GM19468 (cell line): Measurements from ENCODE around the gene KCNRG.
"Not testable (repeated sequence)": the region's sequence is repeated elsewhere in the genome, so short reads cannot be mapped to it uniquely, and the experiment has no call there.

Source experiments
- ATAC-seq: cut with Tn5 transposase; IDR thresholded peaks from one replicate; pipeline ENCODE4 v1.9.1; 2021; ENCODE audit warnings: mild to moderate bottlenecking, moderate library complexity, moderate number of reproducible peaks; ENCODE audit not compliant: unreplicated experiment; ENCODE audit errors: extremely low read depth

KCNRG gene

DNA sequence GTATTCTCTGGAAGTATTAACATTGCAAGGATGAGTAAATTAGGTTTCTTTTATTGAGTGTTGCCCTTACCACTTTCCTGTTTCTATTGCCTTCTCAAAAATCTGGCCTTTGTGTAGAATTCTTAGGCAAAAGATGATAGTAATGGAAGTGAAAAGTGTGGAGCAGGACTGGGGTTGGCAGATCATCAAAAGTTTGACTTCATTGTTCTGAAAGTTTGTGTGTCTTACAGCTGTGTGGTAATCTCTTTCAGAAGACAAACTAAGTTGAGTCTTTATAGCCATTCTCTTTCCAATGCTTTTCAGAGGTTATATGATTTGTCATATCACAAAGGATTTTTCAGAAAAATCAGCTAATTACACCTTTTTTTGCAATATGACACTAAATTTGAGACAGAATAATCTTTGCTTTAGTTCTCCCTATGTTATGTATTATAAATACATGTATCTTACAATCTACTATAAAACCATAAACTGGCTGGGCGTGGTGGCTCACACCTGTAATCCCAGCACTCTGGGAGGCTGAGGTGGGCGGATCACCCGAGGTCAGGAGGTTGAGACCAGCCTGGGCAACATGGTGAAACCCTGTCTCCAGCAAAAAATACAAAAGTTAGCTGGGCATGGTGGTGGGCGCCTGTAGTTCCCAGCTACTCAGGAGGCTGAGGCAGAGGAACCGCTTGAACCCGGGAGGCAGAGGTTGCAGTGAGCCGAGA lies 8.7 kb upstream of the KCNRG start:
- ATAC-seq, result no peak

DNA sequence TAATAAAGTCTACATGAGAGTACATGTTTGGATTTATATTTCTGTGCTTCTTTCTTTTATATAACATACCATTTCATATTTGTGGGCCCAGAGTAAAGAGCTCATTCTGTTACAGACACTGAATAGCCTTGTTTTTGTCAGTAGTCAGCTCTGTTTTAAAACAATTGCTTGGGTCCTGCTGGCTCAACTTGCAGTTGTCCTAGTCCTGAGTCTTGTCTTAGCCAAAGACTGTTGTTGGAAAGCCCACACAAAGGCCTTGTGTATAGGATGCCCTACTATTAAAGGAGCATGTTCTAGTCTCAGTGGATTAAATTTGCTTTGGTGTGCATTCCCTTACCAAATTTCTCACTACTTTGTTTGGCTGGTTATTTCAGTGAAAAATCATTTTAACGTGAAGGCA lies 3.8 kb upstream of the KCNRG start:
- ATAC-seq, result no peak

DNA sequence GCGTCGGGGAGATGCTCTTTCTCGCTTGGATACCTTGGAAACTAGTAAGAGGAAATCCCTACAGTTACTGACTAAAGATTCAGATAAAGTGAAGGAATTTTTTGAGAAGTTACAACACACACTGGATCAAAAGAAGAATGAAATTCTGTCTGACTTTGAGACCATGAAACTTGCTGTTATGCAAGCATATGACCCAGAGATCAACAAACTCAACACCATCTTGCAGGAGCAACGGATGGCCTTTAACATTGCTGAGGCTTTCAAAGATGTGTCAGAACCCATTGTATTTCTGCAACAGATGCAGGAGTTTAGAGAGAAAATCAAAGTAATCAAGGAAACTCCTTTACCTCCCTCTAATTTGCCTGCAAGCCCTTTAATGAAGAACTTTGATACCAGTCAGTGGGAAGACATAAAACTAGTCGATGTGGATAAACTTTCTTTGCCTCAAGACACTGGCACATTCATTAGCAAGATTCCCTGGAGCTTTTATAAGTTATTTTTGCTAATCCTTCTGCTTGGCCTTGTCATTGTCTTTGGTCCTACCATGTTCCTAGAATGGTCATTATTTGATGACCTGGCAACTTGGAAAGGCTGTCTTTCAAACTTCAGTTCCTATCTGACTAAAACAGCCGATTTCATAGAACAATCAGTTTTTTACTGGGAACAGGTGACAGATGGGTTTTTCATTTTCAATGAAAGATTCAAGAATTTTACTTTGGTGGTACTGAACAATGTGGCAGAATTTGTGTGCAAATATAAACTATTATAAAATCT lies 2.7 kb upstream of the KCNRG start:
- no peak for ATAC-seq

DNA sequence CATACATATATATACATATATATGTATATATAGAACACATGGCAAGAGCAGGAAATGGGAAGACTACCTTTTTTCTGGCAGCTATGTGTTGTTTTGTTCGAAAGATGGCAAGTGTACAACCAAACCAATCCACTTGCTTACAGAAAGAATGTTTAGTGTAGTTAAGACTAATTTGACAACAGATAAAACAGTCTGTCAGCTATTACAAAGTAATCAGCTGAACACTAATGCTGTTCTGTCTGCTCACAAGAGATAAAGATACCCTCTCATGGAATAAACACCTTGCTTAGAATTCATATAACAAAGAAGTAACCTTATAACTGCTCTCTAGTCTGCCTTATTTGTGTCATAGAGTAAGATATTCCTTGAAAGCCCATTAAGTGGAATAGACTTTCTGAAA lies 858 bp upstream of the KCNRG start:
- no peak for ATAC-seq

DNA sequence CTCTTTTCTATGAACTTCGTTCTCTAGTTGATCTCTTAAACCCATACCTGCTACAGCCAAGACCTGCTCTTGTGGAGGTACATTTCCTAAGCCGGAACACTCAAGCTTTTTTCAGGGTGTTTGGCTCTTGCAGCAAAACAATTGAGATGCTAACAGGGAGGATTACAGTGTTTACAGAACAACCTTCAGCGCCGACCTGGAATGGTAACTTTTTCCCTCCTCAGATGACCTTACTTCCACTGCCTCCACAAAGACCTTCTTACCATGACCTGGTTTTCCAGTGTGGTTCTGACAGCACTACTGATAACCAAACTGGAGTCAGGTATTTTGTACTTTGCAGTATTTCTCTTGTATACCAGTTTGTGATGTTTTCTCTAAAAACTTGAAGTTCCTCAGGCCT lies 506 bp downstream of the KCNRG start:
- ATAC-seq, result no peak

DNA sequence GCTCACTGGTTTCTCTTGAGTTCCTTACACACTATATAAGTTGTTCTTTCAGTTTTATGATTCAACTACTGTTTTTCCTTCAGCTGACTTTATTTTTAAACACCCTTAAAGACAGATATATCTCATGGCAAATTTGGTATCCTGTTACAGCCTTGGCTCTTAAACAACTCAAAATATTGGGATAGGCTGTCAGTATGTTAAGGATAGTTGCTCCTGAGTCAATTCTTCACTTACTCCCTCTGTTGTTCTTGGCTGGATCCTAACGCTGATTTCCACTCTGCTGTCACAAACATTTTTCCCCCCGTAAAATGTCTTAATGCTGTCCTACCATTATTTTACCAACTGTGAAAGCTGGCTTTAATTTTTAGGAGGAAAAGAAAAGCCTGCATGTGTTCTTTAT lies 1.2 kb downstream of the KCNRG start:
- ATAC-seq, result no peak

DNA sequence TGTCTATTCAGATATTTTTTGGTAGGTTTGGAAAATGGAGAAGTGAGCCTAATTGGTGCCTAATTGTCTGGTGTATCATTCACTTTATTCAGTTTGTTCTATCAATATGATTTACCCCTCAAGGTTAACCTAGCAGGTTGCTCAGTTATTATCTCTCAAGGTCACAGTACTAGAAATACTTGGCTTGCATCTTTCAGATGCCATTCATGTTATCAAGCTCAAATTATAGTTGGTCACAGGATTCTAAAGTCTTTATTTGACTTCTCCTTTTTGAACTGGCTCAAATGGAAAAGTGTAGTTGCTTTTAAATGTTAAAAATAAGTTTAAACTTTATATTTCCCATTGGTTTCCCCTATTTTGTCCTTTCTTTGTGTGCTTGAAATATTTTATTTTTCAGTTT lies 2.6 kb downstream of the KCNRG start:
- ATAC-seq, result no peak

DNA sequence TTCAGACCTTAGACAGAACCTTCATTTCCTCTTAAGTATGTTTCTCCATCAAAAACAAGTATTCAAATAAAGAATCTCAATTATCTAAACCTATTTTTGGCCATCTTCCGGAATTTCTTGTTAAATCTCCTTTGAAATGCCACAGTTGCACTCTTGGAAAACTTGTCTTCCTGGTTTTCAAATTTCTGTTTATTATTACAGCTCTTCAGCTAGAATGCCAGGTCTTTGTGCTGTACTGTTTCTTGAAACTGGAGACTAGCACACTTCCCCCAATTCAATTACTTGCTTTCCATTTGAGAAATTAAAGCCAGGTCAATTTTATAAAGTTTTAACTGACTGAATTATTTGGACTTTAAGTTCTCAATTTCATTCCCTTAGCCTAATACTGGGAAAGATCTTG lies 10.2 kb downstream of the KCNRG start:
- ATAC-seq, result no peak

DNA sequence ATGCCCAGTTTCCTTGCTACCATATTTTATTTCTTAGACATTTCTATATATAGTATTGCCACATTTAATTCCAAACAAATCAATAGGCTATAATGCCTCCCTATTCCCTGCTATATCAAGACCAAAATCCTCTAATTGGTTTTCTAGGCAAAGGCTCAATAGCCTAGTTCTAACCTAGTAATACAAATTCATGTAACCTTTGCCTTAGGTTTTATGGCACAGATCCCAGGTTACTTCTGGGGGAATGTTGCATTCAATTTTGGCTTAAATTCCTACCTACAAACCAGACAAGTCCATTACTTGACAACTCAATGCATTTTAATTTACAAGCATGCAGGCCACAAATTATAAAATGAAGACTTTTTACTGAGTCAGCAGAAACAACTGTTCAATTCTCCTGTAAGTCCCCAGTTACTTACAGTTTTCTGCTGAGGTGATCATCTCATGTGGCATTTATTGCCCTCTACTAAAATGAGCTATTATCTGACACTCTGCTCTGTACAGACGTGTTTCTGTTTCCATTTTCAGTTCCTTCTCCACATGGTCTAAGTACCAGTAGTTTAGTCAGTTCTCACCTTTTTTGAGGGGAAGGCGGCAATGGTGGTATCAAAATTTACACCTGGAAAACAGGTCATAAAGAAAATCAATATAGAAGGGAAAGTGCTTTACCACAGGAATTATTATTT lies 11.7 kb downstream of the KCNRG start:
- peak; percentile 94 for ATAC-seq

DNA sequence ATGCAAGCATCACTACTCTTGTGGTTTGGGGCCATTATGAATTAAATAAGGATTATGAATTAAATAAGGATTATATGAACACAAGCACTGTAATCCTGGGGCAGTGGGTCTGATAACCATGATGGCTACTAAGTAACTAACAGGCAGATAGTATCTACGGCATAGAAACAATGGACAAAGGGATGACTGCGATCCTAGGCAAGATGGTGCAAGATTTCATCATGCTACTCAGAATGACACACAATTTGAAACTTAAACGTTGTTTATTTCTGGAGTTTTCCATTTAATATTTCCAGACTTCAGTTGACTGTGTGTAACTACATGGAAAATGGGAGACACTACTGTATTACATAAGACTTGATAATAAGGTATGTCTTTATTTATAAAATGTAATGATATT lies 15.1 kb downstream of the KCNRG start:
- ATAC-seq, result no peak

DNA sequence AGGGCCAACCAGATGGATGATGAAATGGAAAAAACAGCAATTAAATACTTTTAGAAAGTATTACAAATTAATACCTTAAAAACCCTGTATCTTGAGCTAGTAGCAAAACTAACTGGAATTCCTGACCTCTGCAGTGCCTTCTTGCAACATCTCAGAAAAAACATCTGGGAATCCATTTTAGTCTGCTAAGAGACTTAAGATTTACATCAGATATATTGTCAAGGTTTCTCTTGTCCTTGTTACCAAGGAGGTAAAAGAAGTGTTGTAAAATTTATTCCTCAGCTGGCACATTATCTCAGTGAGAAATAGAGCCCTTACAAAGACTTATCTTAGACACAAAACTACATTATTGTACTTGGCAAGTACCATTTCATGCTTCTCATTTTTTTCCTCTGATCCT lies 18.5 kb downstream of the KCNRG start:
- ATAC-seq, result no peak

DNA sequence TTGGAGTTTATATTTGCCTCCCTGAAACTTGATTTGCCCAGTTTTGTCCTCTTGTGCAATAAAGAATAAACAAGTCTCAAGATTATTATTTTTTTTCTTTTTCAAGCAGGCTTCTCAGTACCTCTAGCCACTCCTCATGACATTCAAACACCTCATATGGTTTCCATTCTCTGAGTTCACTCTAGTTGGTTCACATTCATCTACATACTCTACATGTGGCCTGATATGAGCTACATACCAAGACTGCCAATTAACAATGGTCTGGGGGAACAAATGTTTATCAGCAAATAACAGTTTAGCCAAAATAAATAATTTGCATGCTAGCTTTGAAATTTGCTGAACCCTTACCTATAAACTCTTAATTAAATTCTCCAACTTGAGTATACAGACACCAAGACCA lies 22.5 kb downstream of the KCNRG start:
- ATAC-seq, result no peak

DNA sequence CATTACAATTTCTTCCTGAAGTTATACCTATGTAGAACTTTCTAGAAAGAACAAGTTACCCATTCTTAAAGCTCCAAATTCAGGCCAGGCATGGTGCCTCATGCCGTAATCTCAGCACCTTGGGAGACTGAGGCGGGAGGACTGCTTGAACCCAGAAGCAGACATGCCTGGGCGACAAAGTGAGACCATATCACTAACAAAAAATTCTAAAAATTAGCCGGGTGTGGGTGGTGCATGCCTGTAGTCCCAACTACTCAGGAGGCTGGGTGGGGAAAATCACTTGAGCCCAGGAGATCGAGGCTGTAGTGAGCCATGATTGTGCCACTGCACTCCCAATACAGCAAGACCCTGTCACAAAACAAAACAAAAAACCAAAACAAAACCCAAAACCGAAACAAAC lies 23.0 kb downstream of the KCNRG start:
- no peak for ATAC-seq

DNA sequence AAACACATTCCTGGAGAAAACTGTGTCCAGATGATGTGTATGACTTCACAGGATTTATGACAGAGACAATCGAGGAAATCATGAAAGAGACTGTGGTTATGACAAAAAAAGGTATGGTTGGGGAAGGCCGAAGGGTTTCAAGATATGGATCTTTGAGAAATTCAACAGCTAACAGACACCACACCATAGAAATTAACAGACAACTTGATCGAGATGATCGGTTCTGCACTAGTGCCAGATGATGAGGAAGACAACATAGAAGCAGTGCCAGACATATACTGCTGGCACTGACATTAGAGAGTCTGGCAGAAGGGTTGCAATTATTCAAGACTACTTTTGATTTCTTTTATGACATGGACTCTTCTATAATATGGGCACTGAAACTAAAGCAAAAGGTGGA lies 37.2 kb downstream of the KCNRG start:
- ATAC-seq, result no peak

DNA sequence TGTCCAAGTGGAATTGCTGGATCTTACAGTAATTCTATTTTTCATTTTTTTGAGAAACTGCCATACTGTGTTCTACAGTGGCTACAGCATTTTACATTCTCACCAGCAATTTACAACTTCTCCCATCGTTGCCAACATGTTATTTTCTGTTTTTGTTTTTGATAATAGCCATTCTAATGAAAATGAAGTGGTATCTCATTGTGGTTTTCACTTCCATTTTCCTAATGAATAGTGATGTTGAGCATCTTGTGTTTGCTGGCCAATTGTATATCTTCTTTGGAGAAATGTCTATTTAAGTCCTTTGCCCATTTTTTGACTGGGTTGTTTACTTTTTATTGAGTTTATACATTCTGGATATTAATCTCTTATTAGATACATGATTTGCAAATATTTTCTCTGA lies 38.6 kb downstream of the KCNRG start:
- ATAC-seq, result no peak

DNA sequence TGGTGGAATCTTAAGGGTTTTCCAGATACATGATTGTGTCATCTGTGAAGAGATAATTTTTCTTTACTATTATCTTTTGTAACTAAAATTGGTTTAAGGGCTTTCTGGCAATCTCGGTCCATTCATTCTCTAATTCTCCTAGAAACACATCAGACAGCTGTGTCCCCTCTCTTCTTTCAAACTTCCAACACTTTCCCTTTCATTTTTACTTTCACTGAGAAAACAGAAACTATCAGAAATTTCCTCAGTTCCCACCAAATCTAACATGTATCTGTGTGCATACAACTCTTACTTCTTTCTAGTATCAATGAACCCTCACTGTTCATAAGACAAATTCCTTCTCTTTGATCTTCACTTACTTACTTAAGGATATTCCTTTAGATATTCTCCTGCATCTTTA lies 40.2 kb downstream of the KCNRG start:
- ATAC-seq, result no peak

DNA sequence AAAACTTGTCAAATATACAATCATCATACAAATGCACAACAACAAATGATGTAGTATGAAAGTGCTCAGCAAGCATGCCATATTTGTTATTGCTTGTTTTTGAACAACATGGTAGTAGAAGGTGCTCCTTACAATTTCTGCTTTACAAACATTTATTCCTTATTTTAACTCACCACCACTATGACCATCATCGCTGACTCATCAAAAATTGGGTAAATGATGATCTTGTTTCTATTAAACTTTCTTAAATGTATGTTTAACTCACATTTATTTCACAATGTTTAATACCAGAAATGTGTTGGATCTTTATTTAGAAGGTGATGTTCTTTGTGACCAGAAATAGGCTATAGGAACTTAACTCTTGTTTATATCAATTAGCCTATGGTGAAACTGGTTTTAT lies 45.5 kb downstream of the KCNRG start:
- ATAC-seq, result no peak

DNA sequence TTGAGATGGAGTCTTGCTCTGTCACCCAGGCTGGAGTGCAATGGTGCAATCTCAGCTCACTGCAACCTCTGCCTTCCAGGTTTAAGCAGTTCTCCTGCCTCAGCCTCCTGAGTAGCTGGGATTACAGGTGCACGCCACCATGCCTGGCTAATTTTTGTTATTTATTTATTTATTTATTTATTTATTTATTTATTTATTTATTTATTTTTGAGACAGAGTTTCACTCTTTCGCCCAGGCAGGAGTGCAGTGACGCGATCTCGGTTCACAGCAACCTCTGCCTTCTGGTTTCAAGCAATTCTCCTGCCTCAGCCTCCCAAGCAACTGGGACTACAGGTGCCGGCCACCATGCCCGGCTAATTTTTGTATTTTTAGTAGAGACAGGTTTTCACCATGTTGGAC lies 47.1 kb downstream of the KCNRG start:
- not testable (repeated sequence) for ATAC-seq

DNA sequence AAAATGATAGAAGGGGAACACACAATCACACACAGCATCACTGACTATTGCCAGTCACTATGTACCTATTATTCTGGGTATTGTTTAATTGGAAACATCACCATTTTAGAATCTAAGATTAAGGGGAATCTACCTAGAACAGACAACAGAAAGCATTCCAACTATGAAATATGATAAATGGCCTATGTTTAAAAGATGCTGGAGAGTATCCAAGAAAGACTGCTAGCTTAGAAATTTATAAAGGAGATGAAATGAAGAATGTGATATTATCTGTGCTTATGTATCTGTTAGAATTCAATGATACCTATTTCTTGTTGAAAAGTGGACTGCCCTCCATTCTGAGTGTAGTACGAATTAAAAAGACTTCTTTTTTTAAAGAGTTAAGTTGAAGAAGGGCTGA lies 50.5 kb downstream of the KCNRG start:
- ATAC-seq, result no peak

DNA sequence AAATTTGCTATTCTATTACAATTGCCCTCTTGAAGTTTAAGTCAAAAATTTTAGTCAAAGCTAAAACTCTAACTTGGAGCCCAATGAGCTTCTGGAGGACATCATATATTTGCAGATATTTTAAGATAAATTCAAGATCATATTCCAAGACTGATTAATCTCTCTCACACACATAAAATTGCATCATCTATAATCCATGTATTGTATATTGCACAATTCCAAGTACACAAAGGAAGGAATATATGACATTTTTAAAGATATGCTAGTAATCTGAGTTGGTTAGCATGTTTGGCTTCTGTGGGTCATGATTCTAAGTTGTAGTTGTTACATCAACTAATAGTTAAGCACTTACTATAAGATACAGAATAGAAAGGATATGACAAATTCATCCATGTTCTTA lies 53.3 kb downstream of the KCNRG start:
- ATAC-seq, result no peak

DNA sequence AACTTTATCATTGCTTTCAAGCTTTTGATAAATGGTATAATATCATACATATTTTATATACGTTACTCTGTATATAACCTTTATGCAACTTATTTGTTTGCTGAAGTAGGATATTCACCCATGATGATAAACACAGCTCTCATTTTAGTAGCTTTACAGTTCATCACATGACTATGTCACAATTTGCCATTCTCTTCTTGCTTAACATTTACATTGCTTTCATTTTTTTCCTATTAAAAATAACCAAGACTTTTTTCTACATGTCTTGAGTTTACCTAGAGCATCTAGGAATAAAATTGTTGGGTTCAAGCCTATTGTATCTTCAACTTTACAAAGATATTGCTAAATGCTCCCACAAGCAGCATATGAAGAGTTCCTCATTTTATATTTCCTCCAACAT lies 54.0 kb downstream of the KCNRG start:
- no peak for ATAC-seq
